ENCODE results near the gene ADPRH.

DNA sequence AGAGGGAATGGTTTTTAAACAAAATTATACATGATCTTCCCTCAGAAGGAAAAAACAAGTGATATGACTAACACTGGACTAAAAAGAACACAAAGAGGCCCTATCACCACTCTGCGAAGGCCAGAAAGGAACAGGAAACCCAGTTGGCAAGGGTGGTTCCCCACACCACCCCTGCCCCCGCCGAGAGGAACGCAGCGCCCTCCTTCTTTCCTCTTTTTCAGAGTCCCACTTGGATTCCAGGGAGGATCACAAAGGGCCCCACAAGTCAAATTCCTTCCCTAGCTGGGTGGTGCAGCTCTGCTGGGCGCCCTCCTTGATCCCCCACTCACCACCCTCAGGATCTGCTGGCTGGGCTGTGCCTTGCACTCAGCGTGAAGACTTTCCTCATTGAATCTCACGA, 48.2 kb downstream of the ADPRH start:
- TF ChIP-seq CTCF (conservative IDR thresholded peaks at IDR 0.05): no peak
- no peak for TF ChIP-seq EZH2 (IDR thresholded peaks at IDR 0.05; ENCODE audit: low read depth)
